ENCODE results near the gene ICOSLG.
"Not testable (repeated sequence)": the region's sequence is repeated elsewhere in the genome, so short reads cannot be mapped to it uniquely, and the experiment has no call there.

DNA sequence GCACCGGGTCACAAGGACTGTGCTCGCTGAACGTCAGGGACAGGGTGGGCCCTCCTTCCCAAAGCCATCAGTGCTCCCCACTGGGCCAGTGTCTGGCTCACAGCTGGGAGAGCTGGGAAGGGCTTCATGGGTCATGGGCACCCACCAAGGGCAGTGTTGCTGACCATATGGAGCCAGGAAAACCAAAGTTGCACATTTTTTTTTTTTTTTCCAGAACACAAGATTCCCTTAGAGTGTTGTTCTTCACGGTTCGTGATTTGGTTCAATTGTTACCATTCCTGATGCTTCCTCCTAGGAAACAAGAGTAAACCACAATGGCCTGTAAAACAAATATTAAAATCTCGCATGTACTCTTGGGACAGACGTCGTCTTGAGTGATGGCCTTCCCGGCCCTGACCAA, 45.9 kb downstream of the ICOSLG start:
- TF ChIP-seq POLR2A, POLR2AphosphoS5, EP300 (IDR thresholded peaks at IDR 0.05): not testable (repeated sequence)
- TF ChIP-seq, protein P1, sequence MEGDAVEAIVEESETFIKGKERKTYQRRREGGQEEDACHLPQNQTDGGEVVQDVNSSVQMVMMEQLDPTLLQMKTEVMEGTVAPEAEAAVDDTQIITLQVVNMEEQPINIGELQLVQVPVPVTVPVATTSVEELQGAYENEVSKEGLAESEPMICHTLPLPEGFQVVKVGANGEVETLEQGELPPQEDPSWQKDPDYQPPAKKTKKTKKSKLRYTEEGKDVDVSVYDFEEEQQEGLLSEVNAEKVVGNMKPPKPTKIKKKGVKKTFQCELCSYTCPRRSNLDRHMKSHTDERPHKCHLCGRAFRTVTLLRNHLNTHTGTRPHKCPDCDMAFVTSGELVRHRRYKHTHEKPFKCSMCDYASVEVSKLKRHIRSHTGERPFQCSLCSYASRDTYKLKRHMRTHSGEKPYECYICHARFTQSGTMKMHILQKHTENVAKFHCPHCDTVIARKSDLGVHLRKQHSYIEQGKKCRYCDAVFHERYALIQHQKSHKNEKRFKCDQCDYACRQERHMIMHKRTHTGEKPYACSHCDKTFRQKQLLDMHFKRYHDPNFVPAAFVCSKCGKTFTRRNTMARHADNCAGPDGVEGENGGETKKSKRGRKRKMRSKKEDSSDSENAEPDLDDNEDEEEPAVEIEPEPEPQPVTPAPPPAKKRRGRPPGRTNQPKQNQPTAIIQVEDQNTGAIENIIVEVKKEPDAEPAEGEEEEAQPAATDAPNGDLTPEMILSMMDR (IDR thresholded peaks at IDR 0.05) = not testable (repeated sequence)

Measured in upper lobe of left lung (tissue), 4 donors.